ENCODE results near the gene CSPG4.

DNA sequence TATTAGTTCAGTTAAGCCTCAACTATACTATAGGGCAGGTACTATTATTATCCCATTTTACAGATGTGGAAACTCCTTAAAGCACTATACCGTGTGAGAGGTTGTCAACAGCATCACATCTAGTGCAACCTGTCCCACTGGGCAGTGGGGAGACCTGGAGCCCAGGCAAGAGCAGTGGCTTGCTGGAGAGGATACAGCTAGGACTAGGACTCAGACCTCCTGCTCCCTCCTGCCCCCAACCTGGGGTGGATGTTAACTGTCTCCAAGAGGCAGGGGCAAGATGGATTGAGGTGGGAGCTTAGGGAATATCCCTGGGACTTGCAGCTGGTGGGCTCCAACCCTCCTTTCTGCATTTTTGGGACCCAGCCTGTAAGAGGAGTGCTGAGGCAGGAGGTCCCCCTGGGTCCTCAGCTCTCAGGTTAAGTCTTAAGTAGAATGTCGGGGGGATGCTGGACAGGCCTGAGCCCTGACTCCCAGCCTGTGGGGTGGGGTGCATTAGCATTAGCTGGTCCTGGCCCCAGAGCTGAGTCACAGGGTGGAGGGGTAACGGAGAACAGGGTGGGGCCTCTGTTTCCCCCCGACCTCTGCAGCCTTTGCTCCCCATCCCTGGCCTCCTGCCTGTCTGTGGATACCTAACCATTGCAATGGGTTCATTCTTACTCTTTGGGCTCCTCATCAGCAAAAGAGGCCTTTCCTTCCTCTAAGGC, 58.3 kb downstream of the CSPG4 start:
- TF ChIP-seq PPARA (CRISPR knock-in tag; IDR thresholded peaks at IDR 0.05; ENCODE audit: borderline replicate concordance) = no peak
- TF ChIP-seq CREB5 (CRISPR knock-in tag; IDR thresholded peaks at IDR 0.05; ENCODE audit: low read depth) = no peak
- no peak for TF ChIP-seq ZFP3 (CRISPR knock-in tag; IDR thresholded peaks at IDR 0.05)
- no peak for TF ChIP-seq OSR1 (CRISPR knock-in tag; IDR thresholded peaks at IDR 0.05)
- TF ChIP-seq ZNF565 (CRISPR knock-in tag; conservative IDR thresholded peaks at IDR 0.05; ENCODE audit: low read depth) = no peak
- no peak for TF ChIP-seq TSHZ2 (CRISPR knock-in tag; IDR thresholded peaks at IDR 0.05)
- TF ChIP-seq ZFP30 (CRISPR knock-in tag; IDR thresholded peaks at IDR 0.05) = no peak
- TF ChIP-seq, protein P1, sequence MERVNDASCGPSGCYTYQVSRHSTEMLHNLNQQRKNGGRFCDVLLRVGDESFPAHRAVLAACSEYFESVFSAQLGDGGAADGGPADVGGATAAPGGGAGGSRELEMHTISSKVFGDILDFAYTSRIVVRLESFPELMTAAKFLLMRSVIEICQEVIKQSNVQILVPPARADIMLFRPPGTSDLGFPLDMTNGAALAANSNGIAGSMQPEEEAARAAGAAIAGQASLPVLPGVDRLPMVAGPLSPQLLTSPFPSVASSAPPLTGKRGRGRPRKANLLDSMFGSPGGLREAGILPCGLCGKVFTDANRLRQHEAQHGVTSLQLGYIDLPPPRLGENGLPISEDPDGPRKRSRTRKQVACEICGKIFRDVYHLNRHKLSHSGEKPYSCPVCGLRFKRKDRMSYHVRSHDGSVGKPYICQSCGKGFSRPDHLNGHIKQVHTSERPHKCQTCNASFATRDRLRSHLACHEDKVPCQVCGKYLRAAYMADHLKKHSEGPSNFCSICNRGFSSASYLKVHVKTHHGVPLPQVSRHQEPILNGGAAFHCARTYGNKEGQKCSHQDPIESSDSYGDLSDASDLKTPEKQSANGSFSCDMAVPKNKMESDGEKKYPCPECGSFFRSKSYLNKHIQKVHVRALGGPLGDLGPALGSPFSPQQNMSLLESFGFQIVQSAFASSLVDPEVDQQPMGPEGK (CRISPR knock-in tag; IDR thresholded peaks at IDR 0.05; ENCODE audit: borderline replicate concordance) = no peak
